T-cell (primary cell): Measurements from ENCODE around the gene TCERG1. TPM values are rescaled to one million over a fixed set of nuclear protein-coding genes. Genes with fewer than 3 reads are reported as not detected.
A peak's percentile ranks its signal among the peaks of the same experiment; 100 is the strongest.

ENCODE experiments used
- ATAC-seq, 4 experiments: fragments of 200-7000 bp in 3 of 4; fragments of 150-1000 bp in 1 of 4; cut with Tn5 transposase; replicated peaks in 1 of 4; 1 replicate in 3 of 4; 2 replicates in 1 of 4; pipeline ENCODE4 v1.10.0; 2021; ENCODE audit warnings: moderate library complexity in 3 of 4, mild to moderate bottlenecking in 2 of 4, moderate number of reproducible peaks in 1 of 4
- CTCF ChIA-PET, 2 donors: fragments of 300-600 bp; sonication (Branson Sonifier 250); formaldehyde crosslinking; loops; one replicate each; lab custom pipeline; 2022; ENCODE audit warnings: antibody characterized with exemption in 2 of 2; lab: Charles Lee
- POLR2A ChIA-PET, 2 donors: fragments of 300-600 bp; sonication (Branson Sonifier 250); formaldehyde crosslinking; loops; one replicate each; lab custom pipeline; 2022; ENCODE audit warnings: antibody characterized with exemption in 2 of 2; lab: Charles Lee
- DNase-seq, 35 experiments: peaks; one replicate each; pipeline versions ENCODE4 v3.0.0 to v3.0.0-alpha.2; 2013 to 2023
- H3K27ac ChIP-seq: one replicate; pipeline ENCODE4 v1.5.1; 2013; ENCODE audit warnings: low read length
- H3K27me3 ChIP-seq, 2 experiments: replicated peaks in 1 of 2; 1 replicate in 1 of 2; 2 replicates in 1 of 2; pipeline versions ENCODE4 v1.6.1 to v1.7.0; 2013; ENCODE audit warnings: low read length in 1 of 2, mixed read lengths in 1 of 2; ENCODE audit not compliant: control insufficient read depth in 2 of 2, insufficient read depth in 2 of 2; ENCODE audit errors: extremely low read depth in 1 of 2
- H3K36me3 ChIP-seq, 2 donors: 1 replicate in 1 of 2; 2 replicates in 1 of 2; pipeline versions ENCODE4 v1.6.1 to v1.7.0; 2013; ENCODE audit warnings: low read length in 1 of 2; ENCODE audit not compliant: control insufficient read depth in 2 of 2, insufficient read depth in 1 of 2; ENCODE audit errors: extremely low read depth in 1 of 2
- H3K4me1 ChIP-seq, 2 experiments: 1 replicate in 1 of 2; 2 replicates in 1 of 2; pipeline versions ENCODE4 v1.6.1 to v1.7.0; 2013; ENCODE audit warnings: low read length in 2 of 2, mixed read lengths in 1 of 2; ENCODE audit not compliant: insufficient read depth in 2 of 2, control insufficient read depth in 1 of 2; ENCODE audit errors: extremely low read depth in 1 of 2
- H3K4me3 ChIP-seq, 2 donors: 1 replicate in 1 of 2; 2 replicates in 1 of 2; pipeline versions ENCODE4 v1.5.1 to v1.7.0; 2013; ENCODE audit warnings: mild to moderate bottlenecking in 2 of 2, low read length in 1 of 2, moderate library complexity in 1 of 2; ENCODE audit not compliant: control insufficient read depth in 1 of 2; ENCODE audit errors: extremely low read depth in 1 of 2
- H3K9me3 ChIP-seq: 2 replicates; pipeline ENCODE4 v1.7.0; 2013
- H3K27ac Mint-ChIP-seq, 2 donors: one replicate each; pipeline ENCODE4 v1.8.0; 2020 to 2021; ENCODE audit warnings: mild to moderate bottlenecking in 2 of 2, mixed read lengths in 2 of 2
- H3K27me3 Mint-ChIP-seq, 2 donors: one replicate each; pipeline ENCODE4 v1.8.0; 2021 to 2022; ENCODE audit warnings: mixed read lengths in 2 of 2
- H3K36me3 Mint-ChIP-seq: one replicate; pipeline ENCODE4 v1.8.0; 2021; ENCODE audit warnings: mixed read lengths
- H3K4me1 Mint-ChIP-seq, 3 donors: one replicate each; pipeline ENCODE4 v1.8.0; 2020 to 2022; ENCODE audit warnings: mixed read lengths in 3 of 3, mild to moderate bottlenecking in 1 of 3
- H3K4me3 Mint-ChIP-seq, 3 donors: one replicate each; pipeline ENCODE4 v1.8.0; 2020 to 2022; ENCODE audit warnings: mild to moderate bottlenecking in 3 of 3, mixed read lengths in 3 of 3, moderate library complexity in 3 of 3
- H3K9me3 Mint-ChIP-seq, 3 donors: one replicate each; pipeline ENCODE4 v1.8.0; 2020 to 2022; ENCODE audit warnings: mixed read lengths in 3 of 3
- WGBS: methylation state at CpG from one replicate; pipeline ENCODE4 v1.1.5; 2013; ENCODE audit warnings: missing lambda C conversion rate; ENCODE audit not compliant: insufficient coverage; 5-methylcytosine and 5-hydroxymethylcytosine counted together
- total RNA-seq, 35 experiments: library from RNA in 6 of 35; stranded (reverse) in 6 of 35; fragments of 120-200 nt in 1 of 35; gene quantifications; one replicate each; pipeline versions ENCODE4 v1.2.1 to v1.2.4 and lab custom pipeline; 2013 to 2026

Gene TCERG1
- total RNA-seq, 5 donors from 2014 or later (not counting 1 experiment from before 2014, with no cell fraction given), result 67.4 to 113 (median 75.1) TPM

- Mint-ChIP-seq H3K27ac (peak overlapping the region in 1 of 2 donors; percentile 34), H3K27me3 (no peaks in the 10 kb centered on the region), H3K4me1 (peaks cover 26 to 46% (median 33%) of the 10 kb centered on the region in 3 donors), H3K36me3 (peaks cover 60% of the 10 kb centered on the region), H3K4me3 (no peak overlapping the region), H3K9me3 (no peaks in the 10 kb centered on the region)
- Histone ChIP-seq H3K4me3 (no peak overlapping the region), H3K36me3 (peaks cover 0 to 69% of the 10 kb centered on the region in 2 donors), H3K27me3 (no peaks in the 10 kb centered on the region), H3K9me3 (no peaks in the 10 kb centered on the region), H3K27ac (no peak overlapping the region), H3K4me1 (no peaks in the 10 kb centered on the region)
- no peak for DNase-seq
- ChIA-PET CTCF (no interaction called here), POLR2A (no interaction called here)
- no peak for ATAC-seq
- 77% methylated on average over 4 of the region's 6 CpGs for WGBS
Observed at GRCh38 chr5:146463446-146463845, 16.3 kb downstream of the TCERG1 start.

- H3K36me3 Mint-ChIP-seq, result peaks cover 56% of the 10 kb centered on the region
Observed at GRCh38 chr5:146466521-146467349, 19.6 kb downstream of the TCERG1 start.

GRCh38 chr5:146467760-146468159 lies 20.6 kb downstream of the TCERG1 start:
- CTCF ChIA-PET, result interaction anchor here (0.5 to 1.4 kb wide), 6 partner anchors 18 to 742 kb away, joined by 3 to 6 read pairs (median 4); partner anchors contain the start of gene TCERG1 (in 1 of the 2)
- POLR2A ChIA-PET, result no interaction called here
- H3K4me3 ChIP-seq, result no peak overlapping the region
- no peaks in the 10 kb centered on the region for H3K9me3 Mint-ChIP-seq
- no peaks in the 10 kb centered on the region for H3K4me1 ChIP-seq
- peaks cover 23 to 26% (median 25%) of the 10 kb centered on the region in 3 donors for H3K4me1 Mint-ChIP-seq
- no peak for ATAC-seq
- no peaks in the 10 kb centered on the region for H3K27me3 Mint-ChIP-seq
- no peak overlapping the region for H3K27ac ChIP-seq
- no peaks in the 10 kb centered on the region for H3K9me3 ChIP-seq
- H3K36me3 Mint-ChIP-seq, result peaks cover 60% of the 10 kb centered on the region
- H3K27ac Mint-ChIP-seq, result no peak overlapping the region
- no peak overlapping the region for H3K4me3 Mint-ChIP-seq
- WGBS, result 100% methylated on average over 1 of the region's 1 CpG
- H3K27me3 ChIP-seq, result no peaks in the 10 kb centered on the region
- H3K36me3 ChIP-seq, result peaks cover 0 to 51% of the 10 kb centered on the region in 2 donors
- no peak for DNase-seq

More at GRCh38 chr5:146466521-146467349, 19.6 kb downstream of the TCERG1 start:
- no peak for ATAC-seq
- no peaks in the 10 kb centered on the region for H3K27me3 ChIP-seq
- peaks cover 23 to 28% (median 26%) of the 10 kb centered on the region in 3 donors for H3K4me1 Mint-ChIP-seq
- H3K4me3 Mint-ChIP-seq, result no peak overlapping the region
- no peaks in the 10 kb centered on the region for H3K4me1 ChIP-seq
- no peaks in the 10 kb centered on the region for H3K27me3 Mint-ChIP-seq
- ChIA-PET POLR2A (no interaction called here), CTCF (interaction anchor here (0.6 to 1.4 kb wide), 6 partner anchors 16 to 1938 kb away, joined by 3 to 6 read pairs (median 4); partner anchors contain the start of gene TCERG1 (in 1 of the 2))
- H3K27ac Mint-ChIP-seq, result no peak overlapping the region
- no peak for DNase-seq
- WGBS, result 100% methylated on average over 1 of the region's 3 CpGs
- H3K27ac ChIP-seq, result no peak overlapping the region
- no peak overlapping the region for H3K4me3 ChIP-seq
- no peaks in the 10 kb centered on the region for H3K9me3 Mint-ChIP-seq
- peaks cover 0 to 52% of the 10 kb centered on the region in 2 donors for H3K36me3 ChIP-seq
- H3K9me3 ChIP-seq, result no peaks in the 10 kb centered on the region

GRCh38 chr5:146474065-146474464 lies 26.9 kb downstream of the TCERG1 start:
- Mint-ChIP-seq H3K27ac (no peak overlapping the region), H3K36me3 (peaks cover 57% of the 10 kb centered on the region), H3K4me3 (no peak overlapping the region), H3K27me3 (no peaks in the 10 kb centered on the region), H3K9me3 (no peaks in the 10 kb centered on the region), H3K4me1 (no peaks in the 10 kb centered on the region)
- Histone ChIP-seq H3K36me3 (peaks cover 0 to 40% of the 10 kb centered on the region in 2 donors), H3K9me3 (no peaks in the 10 kb centered on the region), H3K27ac (no peak overlapping the region), H3K27me3 (no peaks in the 10 kb centered on the region), H3K4me3 (no peak overlapping the region), H3K4me1 (no peaks in the 10 kb centered on the region)
- ATAC-seq (no peak), DNase-seq (no peak)
- CTCF ChIA-PET, result no interaction called here
- WGBS, result no CpG with 5 or more reads among the region's 1 CpG
- POLR2A ChIA-PET, result no interaction called here

- no peaks in the 10 kb centered on the region for H3K27me3 ChIP-seq
- H3K27me3 Mint-ChIP-seq, result no peaks in the 10 kb centered on the region
- H3K27ac ChIP-seq, result no peak overlapping the region
- no peak overlapping the region for H3K4me3 Mint-ChIP-seq
- no peaks in the 10 kb centered on the region for H3K9me3 Mint-ChIP-seq
- no peaks in the 10 kb centered on the region for H3K9me3 ChIP-seq
- ChIA-PET POLR2A (interaction anchor here in 1 of 2 donors (0.5 kb wide), 1 partner anchor 60 kb away, joined by 3 read pairs; no protein-coding TSS in a partner anchor), CTCF (no interaction called here)
- no peaks in the 10 kb centered on the region for H3K4me1 Mint-ChIP-seq
- DNase-seq (no peak), ATAC-seq (no peak)
- peaks cover 0 to 42% of the 10 kb centered on the region in 2 donors for H3K36me3 ChIP-seq
- H3K4me1 ChIP-seq, result no peaks in the 10 kb centered on the region
- no peak overlapping the region for H3K4me3 ChIP-seq
- peaks cover 58% of the 10 kb centered on the region for H3K36me3 Mint-ChIP-seq
- H3K27ac Mint-ChIP-seq, result no peak overlapping the region
- WGBS, result no CpG with 5 or more reads among the region's 4 CpGs
Observed at GRCh38 chr5:146475190-146475780, 28.2 kb downstream of the TCERG1 start.

GRCh38 chr5:146475906-146476305 lies 28.8 kb downstream of the TCERG1 start:
- H3K4me1 Mint-ChIP-seq, result no peaks in the 10 kb centered on the region

More at GRCh38 chr5:146475906-146476305, 28.8 kb downstream of the TCERG1 start:
- no CpG with 5 or more reads among the region's 1 CpG for WGBS
- ChIA-PET CTCF (no interaction called here), POLR2A (interaction anchor here in 1 of 2 donors (0.5 kb wide), 1 partner anchor 61 kb away, joined by 3 read pairs; no protein-coding TSS in a partner anchor)
- DNase-seq (no peak), ATAC-seq (no peak)
- no peak overlapping the region for H3K27ac ChIP-seq
- no peak overlapping the region for H3K4me3 ChIP-seq
- H3K9me3 ChIP-seq, result no peaks in the 10 kb centered on the region
- no peak overlapping the region for H3K4me3 Mint-ChIP-seq
- H3K36me3 Mint-ChIP-seq, result peaks cover 56% of the 10 kb centered on the region
- no peaks in the 10 kb centered on the region for H3K9me3 Mint-ChIP-seq
- peak overlapping the region in 1 of 2 donors; percentile 28 for H3K27ac Mint-ChIP-seq
- H3K27me3 Mint-ChIP-seq, result no peaks in the 10 kb centered on the region
- no peaks in the 10 kb centered on the region for H3K27me3 ChIP-seq
- H3K4me1 ChIP-seq, result no peaks in the 10 kb centered on the region
- peaks cover 0 to 40% of the 10 kb centered on the region in 2 donors for H3K36me3 ChIP-seq
